SU-DHL-6 (cell line): ENCODE measurements around the gene TMEM116.

Source experiments
- H2AFZ ChIP-seq: fragments of 200-600 bp; sonication (generic); 2 replicates; pipeline ENCODE4 v1.6.1; 2014; ENCODE audit warnings: low read depth, mild to moderate bottlenecking, moderate library complexity, mixed read lengths, antibody characterized with exemption, low read length; ENCODE audit not compliant: severe bottlenecking
- H3F3A ChIP-seq: fragments of 200-600 bp; shearing (Covaris generic); 2 replicates; pipeline ENCODE4 v1.6.0; 2016; ENCODE audit warnings: antibody characterized with exemption, mild to moderate bottlenecking; ENCODE audit not compliant: insufficient read depth
- H3K27ac ChIP-seq: fragments of 200-600 bp; sonication (generic); 2 replicates; pipeline ENCODE4 v1.5.1; 2016; ENCODE audit warnings: low read depth, mild to moderate bottlenecking, low read length, moderate library complexity, mixed read lengths
- H3K27me3 ChIP-seq: fragments of 200-600 bp; sonication (generic), shearing (Covaris generic); 2 replicates; pipeline ENCODE4 v1.6.0; 2014; ENCODE audit warnings: mild to moderate bottlenecking, low read length
- H3K36me3 ChIP-seq: fragments of 200-600 bp; sonication (generic); 2 replicates; pipeline ENCODE4 v1.6.1; 2014; ENCODE audit warnings: mild to moderate bottlenecking, low read length, mixed read lengths
- H3K4me2 ChIP-seq: fragments of 300-600, 200-600 bp; shearing (Covaris generic), sonication (generic); 2 replicates; pipeline ENCODE4 v1.6.0; 2014; ENCODE audit warnings: low read length, low read depth, mild to moderate bottlenecking; ENCODE audit not compliant: poor library complexity, severe bottlenecking
- H3K4me3 ChIP-seq: fragments of 200-600 bp; sonication (generic); 2 replicates; pipeline ENCODE4 v1.5.1; 2014; ENCODE audit warnings: antibody characterized with exemption, low read length, mild to moderate bottlenecking, mixed read lengths; ENCODE audit not compliant: insufficient read depth, poor library complexity, severe bottlenecking
- H3K79me2 ChIP-seq: fragments of 200-600 bp; sonication (generic); 2 replicates; pipeline ENCODE4 v1.6.1; 2014; ENCODE audit warnings: mild to moderate bottlenecking, low read length, moderate library complexity; ENCODE audit not compliant: insufficient read depth
- H3K9ac ChIP-seq: fragments of 200-600 bp; sonication (generic); 2 replicates; pipeline ENCODE4 v1.7.0; 2014; ENCODE audit warnings: mild to moderate bottlenecking, low read length
- H3K9me2 ChIP-seq: fragments of 200-600 bp; sonication (generic); replicated peaks from 2 replicates; pipeline ENCODE4 v1.6.1; 2014; ENCODE audit warnings: low read length; ENCODE audit not compliant: insufficient read depth
- H3K9me3 ChIP-seq: fragments of 200-600 bp; sonication (generic); 2 replicates; pipeline ENCODE4 v1.6.1; 2014; ENCODE audit warnings: low read length, mixed read lengths; ENCODE audit not compliant: insufficient read depth
- H4K20me1 ChIP-seq: fragments of 200-600 bp; sonication (generic); 2 replicates; pipeline ENCODE4 v1.6.1; 2014; ENCODE audit warnings: low read depth, mild to moderate bottlenecking, antibody characterized with exemption, low read length, moderate library complexity, mixed read lengths
- CTCF ChIP-seq: fragments of 200-600 bp; sonication (generic); IDR thresholded peaks from one replicate; pipeline ENCODE4 v1.5.1; 2017; ENCODE audit warnings: antibody characterized with exemption, mild to moderate bottlenecking, low read length, moderate library complexity; ENCODE audit not compliant: insufficient read depth, poor library complexity, severe bottlenecking
- EZH2phosphoT487 ChIP-seq: fragments of 200-600 bp; sonication (generic), shearing (Covaris generic); conservative IDR thresholded peaks from 2 replicates; pipeline ENCODE4 v1.6.1; 2018; ENCODE audit warnings: mild to moderate bottlenecking, antibody characterized with exemption, low read length, moderate library complexity, mixed read lengths

The TMEM116 gene

DNA sequence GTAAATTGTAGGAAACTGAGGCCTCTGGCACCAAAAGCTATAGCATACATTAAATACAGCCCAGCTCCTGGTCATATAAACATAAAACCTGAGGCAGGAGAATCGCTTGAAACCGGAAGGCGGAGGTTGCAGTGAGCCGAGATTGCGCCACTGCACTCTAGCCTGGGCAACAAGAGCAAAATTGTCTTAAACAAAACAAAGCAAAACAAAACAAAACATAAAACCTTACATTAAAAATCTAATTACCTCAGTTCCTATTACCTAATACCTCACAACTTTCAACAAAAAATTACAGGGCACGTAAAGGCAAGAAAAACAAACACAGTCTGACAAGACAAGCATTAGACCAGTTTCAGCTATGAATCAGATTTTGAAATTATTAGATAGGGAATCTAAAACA, 36.7 kb downstream of the TMEM116 start:
- no peak overlapping the region for H3K27ac ChIP-seq

GRCh38 chr12:111975161-111975931, 37.6 kb downstream of the TMEM116 start:
- peaks cover 18% of the 10 kb centered on the region for H3K36me3 ChIP-seq
- H3K9ac ChIP-seq: no peak overlapping the region
- H3K4me2 ChIP-seq: no peak overlapping the region

More for the DNA sequence above, 36.7 kb downstream of the TMEM116 start:
- H3K4me3 ChIP-seq: no peak overlapping the region
- no peak overlapping the region for H3K9ac ChIP-seq
- H4K20me1 ChIP-seq: no peaks in the 10 kb centered on the region; the same call in 1 of the 2 replicates
- H3K36me3 ChIP-seq: peaks cover 12% of the 10 kb centered on the region
- no peaks in the 10 kb centered on the region for H3K9me2 ChIP-seq
- no peaks in the 10 kb centered on the region for H3K79me2 ChIP-seq
- TF ChIP-seq EZH2phosphoT487 (no peak), CTCF (no peak)
- H3K27me3 ChIP-seq: no peaks in the 10 kb centered on the region
- no peaks in the 10 kb centered on the region; the same call in 1 of the 2 replicates for H3F3A ChIP-seq
- H3K9me3 ChIP-seq: no peaks in the 10 kb centered on the region
- no peak overlapping the region for H3K4me2 ChIP-seq
- no peak overlapping the region for H2AFZ ChIP-seq

DNA sequence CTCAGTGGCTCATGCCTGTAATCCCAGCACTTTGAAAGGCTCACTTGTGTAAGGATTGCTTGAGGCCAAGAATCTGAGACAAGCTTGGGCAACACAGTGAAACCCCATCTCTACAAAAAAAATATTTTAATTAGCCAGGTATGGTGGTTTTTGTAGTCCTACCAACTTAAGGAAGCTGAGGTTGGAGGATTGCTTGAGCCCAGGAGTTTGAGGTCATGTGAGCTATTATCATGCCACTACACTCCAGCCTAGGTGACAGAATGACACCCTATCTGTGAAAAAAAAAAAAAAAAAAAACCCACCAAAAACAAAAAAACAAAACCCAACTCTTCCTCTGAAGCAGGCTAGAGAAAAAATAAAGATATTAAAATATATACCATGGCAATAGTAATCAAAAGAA, 41.2 kb downstream of the TMEM116 start:
- no peaks in the 10 kb centered on the region for H3K27me3 ChIP-seq
- peaks cover 16% of the 10 kb centered on the region for H3K36me3 ChIP-seq
- TF ChIP-seq CTCF: no peak
- no peak for TF ChIP-seq EZH2phosphoT487
- no peaks in the 10 kb centered on the region for H3K79me2 ChIP-seq
- no peaks in the 10 kb centered on the region for H3F3A ChIP-seq
- no peak overlapping the region for H3K27ac ChIP-seq
- no peak overlapping the region for H2AFZ ChIP-seq
- no peak overlapping the region for H3K9ac ChIP-seq
- H3K4me3 ChIP-seq: no peak overlapping the region
- no peak overlapping the region for H3K4me2 ChIP-seq
- no peaks in the 10 kb centered on the region for H3K9me2 ChIP-seq
- H4K20me1 ChIP-seq: no peaks in the 10 kb centered on the region
- no peaks in the 10 kb centered on the region for H3K9me3 ChIP-seq

More at GRCh38 chr12:111975161-111975931, 37.6 kb downstream of the TMEM116 start:
- Histone ChIP-seq H3K4me3 (no peak overlapping the region), H4K20me1 (no peaks in the 10 kb centered on the region; the same call in 1 of the 2 replicates), H2AFZ (no peak overlapping the region), H3K27ac (no peak overlapping the region), H3K9me3 (no peaks in the 10 kb centered on the region), H3K27me3 (no peaks in the 10 kb centered on the region), H3K9me2 (no peaks in the 10 kb centered on the region), H3F3A (no peaks in the 10 kb centered on the region; the same call in 1 of the 2 replicates), H3K79me2 (no peaks in the 10 kb centered on the region)
- no peak for TF ChIP-seq EZH2phosphoT487
- TF ChIP-seq CTCF: no peak
